GM11168 (cell line): ENCODE results near the gene RAB11FIP4.

Source experiments
- in situ Hi-C: fragments of 300-500 bp; cut with MboI; formaldehyde crosslinking; loops from one replicate; pipeline ENCODE4 v1.12.0; 2022; ENCODE audit warnings: low sequenced_read_pairs; ENCODE audit not compliant: unreplicated experiment

The RAB11FIP4 gene

DNA sequence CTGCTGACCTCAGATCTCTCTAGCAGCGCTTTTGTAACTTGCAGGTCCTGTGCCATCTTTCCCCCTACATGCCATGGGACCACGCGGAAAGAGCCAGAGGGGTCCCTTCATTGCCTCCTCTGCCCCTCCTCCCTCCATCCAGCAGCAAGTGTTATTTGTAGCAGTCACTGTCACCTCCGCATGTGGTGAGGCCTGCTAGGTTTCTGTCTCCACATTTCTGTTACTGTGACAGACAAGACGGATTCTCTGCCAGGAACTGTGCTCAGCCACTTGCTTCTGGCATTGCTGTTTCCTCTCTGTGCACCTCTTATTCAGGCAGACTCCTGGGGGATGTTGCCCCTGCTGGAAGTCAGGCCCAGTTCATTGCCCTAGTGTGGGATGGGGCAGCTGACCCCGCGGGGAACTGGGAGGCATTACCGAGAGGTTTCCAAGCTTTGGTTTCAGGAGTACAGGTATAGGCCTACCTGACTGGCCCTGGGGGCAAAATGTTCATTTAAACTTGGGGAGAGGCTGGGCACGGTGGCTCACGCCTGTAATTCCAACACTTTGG is 61.2 kb downstream of the RAB11FIP4 start:
- in situ Hi-C loops, result no loop called here

GRCh38 chr17:31453896-31454295 is 62.4 kb downstream of the RAB11FIP4 start:
- in situ Hi-C loops, result no loop called here

GRCh38 chr17:31456814-31457213 is 65.3 kb downstream of the RAB11FIP4 start:
- in situ Hi-C loops, result no loop called here

- in situ Hi-C loops, result no loop called here
Observed at GRCh38 chr17:31457391-31458234, 66.1 kb downstream of the RAB11FIP4 start.

- in situ Hi-C loops, result no loop called here
Observed at GRCh38 chr17:31458829-31459228, 67.4 kb downstream of the RAB11FIP4 start.

GRCh38 chr17:31459716-31460115 is 68.2 kb downstream of the RAB11FIP4 start:
- in situ Hi-C loops, result no loop called here

GRCh38 chr17:31460226-31460721 is 68.8 kb downstream of the RAB11FIP4 start:
- in situ Hi-C loops, result no loop called here

GRCh38 chr17:31461227-31461810 is 69.8 kb downstream of the RAB11FIP4 start:
- in situ Hi-C loops, result no loop called here

GRCh38 chr17:31462261-31462660 is 70.8 kb downstream of the RAB11FIP4 start:
- in situ Hi-C loops, result no loop called here

GRCh38 chr17:31466096-31466760 is 74.8 kb downstream of the RAB11FIP4 start:
- in situ Hi-C loops, result no loop called here

- in situ Hi-C loops, result no loop called here
Observed at GRCh38 chr17:31467502-31468256, 76.2 kb downstream of the RAB11FIP4 start.

DNA sequence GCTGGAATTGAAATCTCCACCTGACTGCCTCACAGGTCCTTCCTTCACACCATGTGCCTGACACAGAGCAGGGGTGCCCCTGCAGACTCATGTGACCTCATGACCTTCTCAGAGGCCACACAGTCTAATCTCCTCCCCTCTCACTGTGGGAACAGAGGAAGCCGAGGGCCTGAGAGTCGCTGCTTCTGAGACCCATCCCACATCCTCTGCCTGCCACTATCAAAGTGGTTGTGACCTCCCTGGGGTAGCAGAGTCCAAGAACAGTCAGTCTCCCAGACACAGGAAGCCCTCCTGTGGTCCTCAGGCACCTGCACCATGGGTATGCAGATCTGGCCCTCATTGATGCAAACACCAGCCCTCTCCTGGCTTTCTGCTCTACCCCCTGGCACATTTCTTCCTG is 78.5 kb downstream of the RAB11FIP4 start:
- in situ Hi-C loops, result no loop called here

DNA sequence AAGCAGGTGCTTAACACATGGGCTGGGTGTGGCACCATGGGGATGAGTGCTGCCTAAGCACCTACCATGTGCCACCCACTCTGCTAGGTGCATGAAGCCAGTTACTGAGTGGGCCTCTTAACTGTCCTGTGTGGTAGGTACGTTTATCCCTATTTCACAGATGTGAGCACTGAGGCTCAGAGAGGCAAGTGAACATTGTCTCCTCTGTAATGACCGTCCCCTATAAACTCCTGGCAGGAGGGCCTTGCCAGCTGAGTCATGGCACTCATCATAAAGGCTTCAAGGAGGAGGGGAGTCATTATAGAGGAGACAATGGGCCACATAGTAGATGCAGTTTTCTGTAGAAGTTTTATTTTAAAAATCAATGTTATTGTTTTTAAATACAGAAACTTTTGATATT is 79.1 kb downstream of the RAB11FIP4 start:
- in situ Hi-C loops, result no loop called here

DNA sequence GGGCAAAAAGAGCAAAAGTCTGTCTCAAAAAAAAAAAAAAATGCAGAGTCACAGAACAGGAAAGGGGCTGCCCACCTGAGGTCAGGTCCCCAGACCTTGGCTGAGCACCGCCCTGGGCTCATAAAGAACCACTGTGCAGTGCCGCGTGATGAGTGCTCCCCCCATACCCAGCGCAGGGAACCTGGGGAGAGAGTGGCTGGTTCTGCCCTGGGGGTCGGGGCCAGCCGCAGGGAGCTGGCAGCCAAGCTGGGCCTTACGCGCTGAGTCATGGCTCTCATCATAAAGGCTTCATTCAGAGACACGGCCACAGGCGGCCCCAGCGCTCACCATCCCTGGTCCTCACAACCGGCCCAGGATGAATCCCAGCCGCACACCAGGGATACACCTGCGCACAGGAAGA is 80.7 kb downstream of the RAB11FIP4 start:
- in situ Hi-C loops, result no loop called here

GRCh38 chr17:31475378-31476162 is 84.1 kb downstream of the RAB11FIP4 start:
- in situ Hi-C loops, result no loop called here

DNA sequence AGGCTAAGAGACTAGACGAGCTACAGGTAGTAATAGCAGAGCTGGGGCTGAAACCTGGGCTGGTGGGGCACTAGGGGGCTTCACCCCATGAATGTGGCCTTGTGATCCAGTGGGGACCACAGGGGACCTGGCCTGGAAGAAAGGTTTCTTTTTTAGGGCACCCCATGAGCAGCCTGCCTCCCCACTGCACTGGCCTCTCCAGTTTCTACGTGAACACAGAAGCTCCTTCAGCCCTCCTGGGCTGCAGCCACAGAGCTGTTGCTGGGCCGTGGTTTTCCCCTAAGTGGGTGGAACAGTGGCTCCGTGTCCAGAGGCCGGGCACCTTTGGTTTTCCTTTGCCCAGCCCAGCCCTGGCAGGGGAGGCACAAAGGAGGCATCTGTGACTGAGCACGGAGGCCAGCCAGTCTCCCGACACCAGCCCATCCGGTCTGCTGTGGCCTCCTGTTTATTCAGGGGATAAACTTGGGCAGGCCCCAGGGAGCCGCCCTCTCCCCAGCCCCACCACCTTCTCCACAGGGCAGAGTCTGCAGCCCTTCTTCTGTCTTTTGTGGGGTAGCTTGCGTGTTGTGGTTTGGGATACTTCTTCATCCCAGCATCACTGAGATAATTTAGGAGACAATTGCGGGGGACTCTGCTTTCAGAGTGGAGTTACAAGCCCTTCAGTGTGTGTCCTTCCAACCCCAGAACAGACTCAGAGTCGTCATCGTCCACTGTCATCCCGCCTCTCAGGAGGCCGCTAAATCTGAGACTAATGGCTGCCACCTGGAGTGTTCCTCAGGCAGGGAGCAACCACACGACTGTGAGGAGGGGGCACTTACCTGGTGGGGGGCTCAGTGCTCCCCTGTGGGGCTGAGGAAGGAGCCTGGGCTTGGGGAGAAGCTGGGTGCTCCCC is 85.3 kb downstream of the RAB11FIP4 start:
- in situ Hi-C loops, result no loop called here

DNA sequence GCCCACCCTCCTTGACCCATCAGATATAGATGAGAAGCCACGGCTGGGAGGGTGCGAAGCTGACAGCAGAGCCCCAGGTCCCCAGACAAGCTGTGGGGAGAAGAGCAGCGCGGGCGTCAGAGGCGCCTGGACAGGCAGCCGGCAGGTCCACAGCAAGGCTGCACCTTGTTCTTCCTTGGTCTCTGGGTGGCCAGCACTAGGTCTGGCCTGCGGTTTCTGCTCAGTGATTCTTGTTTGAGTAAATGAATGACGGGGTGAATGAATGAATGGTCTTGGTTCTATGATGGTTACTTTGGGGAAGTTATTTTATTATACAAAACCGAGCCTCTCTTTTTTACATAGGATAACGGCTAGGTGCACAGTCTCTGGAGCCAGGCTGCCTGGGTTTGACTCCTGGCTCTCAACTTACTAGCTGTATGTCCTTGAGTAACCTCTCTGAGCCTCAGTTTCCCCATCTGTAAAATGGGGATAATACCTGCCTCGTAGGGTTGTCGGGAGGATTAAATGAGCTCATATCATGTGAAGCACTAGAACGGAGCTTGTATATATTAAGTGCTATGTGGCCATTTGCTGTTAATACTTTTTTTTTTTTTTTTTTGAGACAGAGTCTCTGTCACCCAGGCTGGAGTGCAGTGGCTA is 86.1 kb downstream of the RAB11FIP4 start:
- in situ Hi-C loops, result no loop called here

GRCh38 chr17:31479062-31479408 is 87.6 kb downstream of the RAB11FIP4 start:
- in situ Hi-C loops, result no loop called here
